Cortex of kidney (tissue), 1 donor: ENCODE data around the gene NABP2.
"Not testable (repeated sequence)": the region's sequence is repeated elsewhere in the genome, so short reads cannot be mapped to it uniquely, and the experiment has no call there.

ENCODE experiments used
- DNase-seq: peaks from one replicate; lab custom pipeline; 2025; lab: John Stamatoyannopoulos, UW

The NABP2 gene

DNA sequence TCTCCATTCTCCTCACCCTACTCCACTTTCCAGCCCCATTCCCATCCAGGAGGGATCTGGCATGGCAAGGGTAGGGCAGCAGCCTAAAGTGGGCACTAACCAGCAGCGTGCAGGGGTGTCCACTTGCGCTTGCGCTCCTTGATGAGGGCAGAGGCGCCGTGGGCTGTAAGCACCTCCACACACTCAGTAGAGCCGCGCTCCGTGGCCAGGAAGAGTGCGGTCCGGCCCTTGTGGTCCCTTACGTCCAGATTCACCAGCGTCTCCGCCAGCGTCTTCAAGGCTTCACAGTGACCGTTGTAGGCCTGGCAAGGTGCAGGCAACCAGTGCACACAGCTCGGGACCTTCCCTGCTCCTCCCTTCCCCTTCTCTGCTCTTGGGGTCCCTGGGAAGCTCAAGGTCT is 23.8 kb downstream of the NABP2 start:
- DNase-seq, result no peak

DNA sequence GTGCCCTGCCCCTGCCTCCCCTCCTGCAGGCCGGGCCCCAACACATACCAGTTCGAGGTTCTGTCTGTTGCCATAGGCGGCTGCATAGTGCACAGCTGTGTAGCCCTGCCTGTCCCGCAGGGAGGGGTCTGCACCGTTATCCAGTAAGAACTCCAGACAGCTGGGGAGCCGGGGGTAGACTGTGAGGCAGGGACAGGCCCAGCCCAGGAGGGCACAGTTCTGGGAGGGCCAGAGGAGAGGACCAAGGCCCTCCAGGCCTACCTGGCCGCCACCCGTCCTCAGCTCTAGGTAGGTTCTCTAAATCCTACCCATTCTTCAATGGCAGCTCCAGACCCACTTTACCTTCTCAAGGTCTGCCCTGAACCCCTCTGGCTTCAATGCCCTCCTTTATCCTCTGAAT is 24.6 kb downstream of the NABP2 start:
- no peak for DNase-seq

DNA sequence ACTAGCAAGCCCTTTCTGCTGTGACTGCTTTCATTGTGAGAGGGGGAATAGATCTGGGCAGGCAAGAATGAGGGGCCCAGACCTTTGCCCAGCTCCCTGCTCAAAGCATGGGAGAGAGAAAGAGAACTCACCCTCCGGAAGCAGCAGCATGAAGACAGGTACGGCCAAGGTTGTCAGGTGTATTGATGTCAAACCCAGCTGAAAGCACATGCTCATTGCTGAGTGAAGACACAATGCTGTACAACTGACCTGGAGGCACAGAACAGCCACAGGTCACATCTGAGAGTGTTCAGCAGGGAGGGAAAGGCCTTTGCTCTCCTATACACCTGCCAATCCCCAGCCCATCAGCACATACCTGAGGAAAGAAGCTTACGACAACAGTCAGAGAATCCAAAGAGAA is 28.5 kb downstream of the NABP2 start:
- DNase-seq, result no peak

GRCh38 chr12:56253091-56253490 is 28.9 kb downstream of the NABP2 start:
- DNase-seq, result no peak

- no peak for DNase-seq
Observed at GRCh38 chr12:56255671-56256070, 31.5 kb downstream of the NABP2 start.

DNA sequence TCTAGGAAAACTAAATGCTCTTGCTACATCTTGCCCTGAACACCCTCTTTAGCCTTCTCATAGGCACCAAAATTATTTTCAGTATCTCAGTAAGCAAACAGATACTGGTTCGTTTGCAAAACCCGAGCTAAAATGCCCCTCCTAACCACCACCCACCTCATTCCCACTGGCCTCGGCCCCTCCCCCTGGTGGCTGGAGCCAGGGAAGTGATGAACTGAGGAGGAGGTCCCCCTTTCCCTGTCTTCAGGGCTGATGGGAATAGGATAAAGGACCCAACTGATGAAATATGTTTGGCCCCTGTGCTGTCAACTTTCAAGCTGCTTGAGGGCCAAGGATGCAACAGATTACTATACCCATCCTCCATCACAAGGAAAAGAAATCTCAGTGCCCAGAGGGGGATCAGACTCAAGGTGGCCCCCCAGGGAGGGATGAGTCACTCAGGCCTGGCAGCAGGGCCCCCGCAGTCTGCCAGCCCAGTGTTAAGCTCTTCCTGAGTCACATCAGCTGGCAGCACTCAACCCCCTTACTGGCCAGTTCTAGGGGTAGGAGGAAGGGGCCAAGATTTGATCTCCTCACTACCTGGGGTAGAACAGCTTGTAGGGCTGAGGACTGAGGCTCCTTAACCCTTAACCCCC is 32.3 kb downstream of the NABP2 start:
- DNase-seq, result no peak

GRCh38 chr12:56257071-56257470 is 32.9 kb downstream of the NABP2 start:
- no peak for DNase-seq

- no peak for DNase-seq
Observed at GRCh38 chr12:56257491-56258067, 33.4 kb downstream of the NABP2 start.

GRCh38 chr12:56258068-56258819 is 34.1 kb downstream of the NABP2 start, which contains the start of gene ANKRD52:
Gene ANKRD52 (minus strand): TSS chr12:56258384. CDS start chr12:56258269, 115 bp downstream.
- no peak for DNase-seq

DNA sequence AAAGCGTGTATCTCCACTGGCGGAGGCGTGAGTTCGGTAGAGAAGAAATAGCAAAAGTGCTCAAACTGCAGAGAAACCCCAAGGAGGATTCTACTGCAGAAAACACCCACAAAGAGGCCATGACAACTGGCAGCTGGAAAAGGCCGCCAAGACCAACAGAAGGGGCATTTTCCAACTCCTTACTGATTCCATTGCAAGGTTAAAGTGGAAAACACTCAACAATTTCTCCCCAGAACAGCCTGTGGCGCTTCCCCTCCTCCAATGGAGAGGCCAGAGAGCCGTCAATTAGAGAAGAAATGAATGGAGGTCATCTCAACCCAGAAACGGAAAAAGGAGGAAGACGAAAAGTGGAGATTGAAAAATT is 34.7 kb downstream of the NABP2 start:
- no peak for DNase-seq

GRCh38 chr12:56260380-56260779 is 36.2 kb downstream of the NABP2 start:
- no peak for DNase-seq

- DNase-seq, result no peak
Observed at GRCh38 chr12:56260921-56261320, 36.8 kb downstream of the NABP2 start.

- DNase-seq, result no peak
Observed at GRCh38 chr12:56261503-56262232, 37.5 kb downstream of the NABP2 start.

GRCh38 chr12:56262955-56263354 is 38.8 kb downstream of the NABP2 start:
- not testable (repeated sequence) for DNase-seq

DNA sequence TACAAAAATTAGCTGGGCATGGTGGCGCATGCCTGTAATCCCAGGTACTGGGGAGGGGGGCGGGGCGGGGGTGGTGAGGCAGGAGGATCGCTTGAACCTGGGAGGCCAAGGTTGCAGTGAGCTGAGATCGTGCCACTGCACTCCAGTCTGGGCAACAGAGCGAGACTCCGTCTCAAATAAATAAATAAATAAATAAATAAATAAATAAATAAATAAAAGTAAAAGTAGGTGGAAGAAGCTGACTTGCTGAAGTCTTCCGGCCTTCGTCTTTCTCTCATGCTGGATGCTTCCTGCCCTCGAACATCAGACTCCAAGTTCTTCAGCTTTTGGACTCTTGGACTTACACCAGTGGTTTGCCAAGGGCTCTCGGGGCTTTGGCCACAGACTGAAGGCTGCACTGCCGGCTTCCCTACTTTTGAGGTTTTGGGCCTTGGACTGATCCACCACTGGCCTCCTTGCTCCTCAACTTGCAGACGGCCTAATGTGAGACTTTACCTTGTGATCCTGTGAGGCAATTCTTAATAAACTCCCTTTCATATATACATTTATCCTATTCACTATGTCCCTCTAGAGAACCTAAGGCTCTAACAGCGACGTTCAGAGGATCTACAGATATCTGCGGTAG is 42.0 kb downstream of the NABP2 start:
- DNase-seq, result not testable (repeated sequence)

- DNase-seq, result no peak
Observed at GRCh38 chr12:56266693-56267442, 42.7 kb downstream of the NABP2 start, which contains the start of gene COQ10A. Gene COQ10A (plus strand): TSS chr12:56266942. CDS start chr12:56267119, 177 bp downstream.

DNA sequence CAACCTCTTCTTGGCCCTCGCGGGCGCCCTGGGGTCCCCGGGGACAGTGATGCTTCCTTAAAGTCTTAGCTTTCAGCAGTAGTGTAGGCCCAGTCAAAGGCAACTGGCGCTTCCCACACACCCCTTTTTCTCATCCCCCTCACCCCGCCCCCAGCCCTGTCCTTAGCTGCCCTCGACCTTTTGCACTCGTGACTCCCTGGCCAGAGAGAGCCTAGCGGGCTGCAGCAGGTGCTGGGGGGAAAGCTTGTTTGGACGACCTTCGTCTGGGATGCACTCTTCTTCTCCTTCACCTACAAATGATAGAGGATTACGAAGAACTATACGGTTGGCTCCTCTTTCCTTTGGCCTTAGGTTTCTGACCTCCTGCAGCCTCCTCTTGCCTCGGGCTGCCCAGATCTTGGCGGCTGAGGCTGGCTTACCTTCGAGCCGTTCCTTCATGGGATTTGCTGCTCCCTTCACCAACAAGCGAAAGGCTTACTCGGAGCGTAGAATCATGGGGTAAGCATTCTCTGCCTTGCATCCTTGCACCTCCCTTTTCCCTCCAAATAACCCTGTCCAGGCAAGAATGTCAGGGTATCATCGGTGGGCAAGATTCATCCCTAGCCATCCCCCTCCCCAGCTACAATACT is 43.4 kb downstream of the NABP2 start:
- DNase-seq, result no peak

- no peak for DNase-seq
Observed at GRCh38 chr12:56271031-56271430, 46.9 kb downstream of the NABP2 start.

DNA sequence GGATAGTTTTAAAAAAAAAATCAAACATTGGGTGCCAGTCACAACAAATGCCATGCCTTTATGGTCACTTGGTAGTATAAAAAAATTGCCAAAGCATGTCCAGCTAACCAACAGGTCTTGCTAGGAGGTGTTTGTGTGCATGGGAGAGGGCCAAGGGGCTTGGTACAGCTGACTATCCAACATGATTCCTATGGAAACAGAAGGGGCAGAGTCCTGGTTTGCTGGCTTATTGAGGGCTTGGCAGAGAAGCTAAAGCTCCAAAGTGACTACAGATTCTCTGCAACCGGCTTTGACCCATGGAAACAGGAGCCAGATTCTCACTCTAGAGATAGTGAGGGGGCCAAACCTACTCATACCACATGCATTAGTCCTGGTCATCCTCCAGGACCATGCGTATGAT is 48.3 kb downstream of the NABP2 start:
- DNase-seq, result not testable (repeated sequence)

GRCh38 chr12:56274299-56274698 is 50.2 kb downstream of the NABP2 start:
- DNase-seq, result no peak

DNA sequence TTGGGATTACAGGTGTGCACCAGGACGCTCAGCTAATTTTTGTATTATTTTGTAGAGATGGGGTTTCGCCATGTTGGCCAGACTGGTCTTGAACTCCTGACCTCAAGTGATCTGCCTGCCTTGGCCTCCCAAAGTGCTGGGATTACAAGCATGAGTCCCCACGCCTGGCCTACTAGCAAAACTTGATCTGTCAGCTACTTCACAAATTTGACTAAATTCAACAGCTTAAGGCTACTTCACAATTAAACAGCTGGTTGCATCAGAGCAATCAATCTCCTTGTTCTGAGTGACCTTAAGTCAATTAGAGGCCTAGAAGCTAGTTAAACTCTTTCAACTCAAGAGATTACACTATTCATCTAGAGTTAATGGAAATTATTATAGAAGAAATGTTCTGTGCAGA is 54.8 kb downstream of the NABP2 start:
- no peak for DNase-seq
